Right renal pelvis (tissue), 4 donors: Measurements from ENCODE around the gene RPS23. TPM values are rescaled to one million over a fixed set of nuclear protein-coding genes. Genes with fewer than 3 reads are reported as not detected.
A peak's percentile ranks its signal among the peaks of the same experiment; 100 is the strongest.

ENCODE experiments used
- DNase-seq, 4 donors: peaks; one replicate each; pipeline ENCODE4 v3.0.0-alpha.2; 2013; ENCODE audit warnings: low read depth in 4 of 4, low spot score in 3 of 4, missing footprints in 1 of 4
- polyA plus RNA-seq, 4 donors: library from polyadenylated mRNA; unstranded; fragments of 120-200 nt; gene quantifications; one replicate each; pipeline ENCODE4 v1.2.1, GENCODE V29; 2013; ENCODE audit not compliant: insufficient read length in 4 of 4

Gene RPS23
- polyA plus RNA-seq, 4 donors: 2,304 to 2,733 (median 2,444) TPM

- no peak for DNase-seq
These were observed 31.1 kb downstream of the RPS23 start for GRCh38 chr5:82246960-82247574.

- no peak for DNase-seq
These were observed 33.1 kb downstream of the RPS23 start for GRCh38 chr5:82244854-82245635.

- no peak for DNase-seq
These were observed 34.0 kb downstream of the RPS23 start for GRCh38 chr5:82244151-82244550.

GRCh38 chr5:82234885-82235284, 43.3 kb downstream of the RPS23 start:
- no peak for DNase-seq

- peak; percentile 41 to 57 (median 49) for DNase-seq
These were observed 52.5 kb downstream of the RPS23 start for GRCh38 chr5:82225525-82226172.
